Measurements from ENCODE around the gene MYCBPAP. TPM values are rescaled to one million over a fixed set of nuclear protein-coding genes. Genes with fewer than 3 reads are reported as not detected.

MYCBPAP gene
- total RNA-seq, 4 donors from 2014 or later: 0.38 to 2.3 (median 0.54) TPM

GRCh38 chr17:50505591-50506130, 2.6 kb upstream of the MYCBPAP start:
- WGBS, 2 donors: 42 to 43% methylated on average over 7 of the region's 7 CpGs
- no peak for DNase-seq (ENCODE audit: low spot score in 2 of 2)
- intact Hi-C loops (cut with DNase I; ENCODE audit: low total_unique reads): no loop called here
- H3K4me3 ChIP-seq (ENCODE audit: low read depth, poor library complexity, severe bottlenecking): no peak overlapping the region
- TF ChIP-seq CTCF (IDR thresholded peaks at IDR 0.05) (no peak), POLR2A (IDR thresholded peaks at IDR 0.05) (no peak)

GRCh38 chr17:50506298-50506697, 1.9 kb upstream of the MYCBPAP start:
- WGBS, 2 donors: 68 to 78% methylated on average over 7 of the region's 7 CpGs

GRCh38 chr17:50508573-50509460, 578 bp downstream of the MYCBPAP start:
- H3K4me3 ChIP-seq (ENCODE audit: low read depth, poor library complexity, severe bottlenecking): peak overlapping the region; percentile 25
- 22 to 64% methylated on average over 18 to 32 of the region's 32 CpGs for WGBS, 2 donors
- DNase-seq (ENCODE audit: low spot score in 2 of 2): no peak
- TF ChIP-seq CTCF (IDR thresholded peaks at IDR 0.05) (no peak), POLR2A (IDR thresholded peaks at IDR 0.05) (no peak)
- intact Hi-C loops (cut with DNase I; ENCODE audit: low total_unique reads): no loop called here

More at GRCh38 chr17:50506298-50506697, 1.9 kb upstream of the MYCBPAP start:
- no peak for DNase-seq (ENCODE audit: low spot score in 2 of 2)
- intact Hi-C loops (cut with DNase I; ENCODE audit: low total_unique reads): no loop called here
- no peak overlapping the region for H3K4me3 ChIP-seq (ENCODE audit: low read depth, poor library complexity, severe bottlenecking)
- TF ChIP-seq CTCF (IDR thresholded peaks at IDR 0.05) (no peak), POLR2A (IDR thresholded peaks at IDR 0.05) (no peak)

GRCh38 chr17:50511058-50511457, 2.8 kb downstream of the MYCBPAP start:
- no peak for DNase-seq (ENCODE audit: low spot score in 2 of 2)
- intact Hi-C loops (cut with DNase I; ENCODE audit: low total_unique reads): no loop called here
- H3K4me3 ChIP-seq (ENCODE audit: low read depth, poor library complexity, severe bottlenecking): no peak overlapping the region
- WGBS, 2 donors: 24 to 30% methylated on average over 3 of the region's 3 CpGs
- TF ChIP-seq CTCF (IDR thresholded peaks at IDR 0.05) (no peak), POLR2A (IDR thresholded peaks at IDR 0.05) (no peak)

GRCh38 chr17:50513495-50513894, 5.3 kb downstream of the MYCBPAP start:
- intact Hi-C loops (cut with DNase I; ENCODE audit: low total_unique reads): no loop called here
- no peak for TF ChIP-seq POLR2A (IDR thresholded peaks at IDR 0.05)
- TF ChIP-seq CTCF (IDR thresholded peaks at IDR 0.05): no peak
- DNase-seq (ENCODE audit: low spot score in 2 of 2): no peak
- H3K4me3 ChIP-seq (ENCODE audit: low read depth, poor library complexity, severe bottlenecking): no peak overlapping the region
- 64 to 75% methylated on average over 4 of the region's 4 CpGs for WGBS, 2 donors

Data from lower leg skin (tissue), 4 donors.